T-helper 22 cell (primary cell): Measurements from ENCODE around the gene CTU2.

Experiments
- DNase-seq: peaks from one replicate; pipeline ENCODE4 v3.0.0-alpha.2; 2020; ENCODE audit warnings: low read depth

The CTU2 gene

GRCh38 chr16:88697116-88697830 is 9.0 kb upstream of the CTU2 start:
- no peak for DNase-seq

GRCh38 chr16:88697831-88698615 is 8.3 kb upstream of the CTU2 start:
- DNase-seq, result no peak

GRCh38 chr16:88698646-88699045 is 7.7 kb upstream of the CTU2 start:
- no peak for DNase-seq

GRCh38 chr16:88699180-88699579 is 7.1 kb upstream of the CTU2 start:
- DNase-seq, result no peak

- no peak for DNase-seq
Observed at GRCh38 chr16:88700322-88700635, 6.0 kb upstream of the CTU2 start.

- peak; percentile 99 for DNase-seq
Observed at GRCh38 chr16:88700636-88701482, 5.4 kb upstream of the CTU2 start.

GRCh38 chr16:88701581-88702370 is 4.5 kb upstream of the CTU2 start:
- DNase-seq, result no peak

- DNase-seq, result no peak
Observed at GRCh38 chr16:88702371-88703210, 3.7 kb upstream of the CTU2 start.

GRCh38 chr16:88703486-88704309 is 2.6 kb upstream of the CTU2 start:
- peak; percentile 72 for DNase-seq

GRCh38 chr16:88705076-88705684 is 1.1 kb upstream of the CTU2 start:
- DNase-seq, result peak; percentile 54

- DNase-seq, result no peak
Observed at GRCh38 chr16:88705801-88706228, 488 bp upstream of the CTU2 start.

GRCh38 chr16:88706965-88707826 is 893 bp downstream of the CTU2 start:
- no peak for DNase-seq

GRCh38 chr16:88710556-88710955 is 4.3 kb downstream of the CTU2 start:
- no peak for DNase-seq

- no peak for DNase-seq
Observed at GRCh38 chr16:88711750-88712340, 5.5 kb downstream of the CTU2 start.

- DNase-seq, result no peak
Observed at GRCh38 chr16:88712362-88712979, 6.2 kb downstream of the CTU2 start.

- DNase-seq, result no peak
Observed at GRCh38 chr16:88713054-88713453, 6.8 kb downstream of the CTU2 start.

GRCh38 chr16:88713568-88714419 is 7.5 kb downstream of the CTU2 start:
- DNase-seq, result no peak
